ENCODE measurements around the gene RASGRF2. TPM values are rescaled to one million over a fixed set of nuclear protein-coding genes. Genes with fewer than 3 reads are reported as not detected.

Gene RASGRF2
- total and polyA plus RNA-seq, 2 of the 8 experiments (the other 6 are each of a cell fraction or from before 2014, with no cell fraction given), result 2.6 to 29.5 TPM

GRCh38 chr5:81226949-81227348 lies 266.8 kb downstream of the RASGRF2 start (continued):
- TF ChIP-seq NANOG (IDR thresholded peaks at IDR 0.05; ENCODE audit: insufficient read depth, low read depth, low read length, poor library complexity, severe bottlenecking), result no peak
- TF ChIP-seq CTBP2 (IDR thresholded peaks at IDR 0.05; ENCODE audit: borderline replicate concordance, insufficient read depth, insufficient read length, low read length), result no peak
- no peak for TF ChIP-seq ZNF274 (IDR thresholded peaks at IDR 0.05; ENCODE audit: borderline replicate concordance, extremely low read depth, low read length)
- TF ChIP-seq SIX5 (IDR thresholded peaks at IDR 0.05; ENCODE audit: low read depth, low read length), result no peak
- no peak for TF ChIP-seq KDM5A (IDR thresholded peaks at IDR 0.05; ENCODE audit: low read length)

Measured in H1 (cell line).